Esophagus muscularis mucosa (tissue), 4 donors: Measurements from ENCODE around the gene RYR2. TPM values are rescaled to one million over a fixed set of nuclear protein-coding genes. Genes with fewer than 3 reads are reported as not detected.
A peak's percentile ranks its signal among the peaks of the same experiment; 100 is the strongest.

Experiments used
- DNase-seq: peaks from one replicate; pipeline ENCODE4 v3.0.0-alpha.2; 2017; ENCODE audit errors: extremely low spot score
- H3K27ac ChIP-seq, 4 donors: fragments of 200-600 bp; sonication (generic); replicated peaks in 1 of 4; 1 replicate in 3 of 4; 2 replicates in 1 of 4; pipeline ENCODE4 v1.5.1; 2016 to 2019; ENCODE audit warnings: mild to moderate bottlenecking in 1 of 4
- H3K27me3 ChIP-seq, 4 donors: fragments of 200-600 bp; sonication (generic); one replicate each; pipeline versions ENCODE4 v1.5.1 to v1.6.0; 2016 to 2019
- H3K36me3 ChIP-seq, 4 donors: fragments of 200-600 bp; sonication (generic); one replicate each; pipeline ENCODE4 v1.5.1; 2016 to 2019
- H3K4me1 ChIP-seq, 4 donors: fragments of 200-600 bp; sonication (generic); one replicate each; pipeline ENCODE4 v1.5.1; 2016 to 2019
- H3K4me3 ChIP-seq, 4 donors: fragments of 200-600 bp; sonication (generic); 1 replicate in 2 of 4; 2 replicates in 2 of 4; pipeline ENCODE4 v1.5.1; 2016 to 2019; ENCODE audit warnings: mild to moderate bottlenecking in 4 of 4, moderate library complexity in 1 of 4
- H3K9me3 ChIP-seq, 4 donors: fragments of 200-600 bp; sonication (generic); 1 replicate in 3 of 4; 2 replicates in 1 of 4; pipeline ENCODE4 v1.5.1; 2016 to 2019
- EP300 ChIP-seq: sonication (generic); formaldehyde crosslinking; IDR thresholded peaks from one replicate; pipeline ENCODE4 v1.6.1; 2017; ENCODE audit warnings: antibody characterized with exemption
- POLR2A ChIP-seq: fragments of 450-650 bp; IDR thresholded peaks from one replicate; pipeline ENCODE4 v1.6.1; 2017; ENCODE audit warnings: antibody characterized with exemption, moderate library complexity, mild to moderate bottlenecking, low read depth
- POLR2AphosphoS5 ChIP-seq, 2 donors: sonication (generic); formaldehyde crosslinking; IDR thresholded peaks; one replicate each; pipeline ENCODE4 v1.6.1; 2017; ENCODE audit warnings: antibody characterized with exemption in 2 of 2
- WGBS: methylation state at CpG from one replicate; pipeline ENCODE4 v1.1.5; 2018; 5-methylcytosine and 5-hydroxymethylcytosine counted together
- intact Hi-C: fragments of 100-400 bp; cut with DNase I; formaldehyde crosslinking; loops from one replicate; pipeline ENCODE4 v1.15.1; 2023
- total RNA-seq, 4 donors: library from RNA; depleted of rRNA; stranded (reverse); fragments of >200 nt; gene quantifications; one replicate each; pipeline versions ENCODE4 v1.1.0 to v1.2.1, GENCODE V29; 2016
- TF ChIP-seq, protein P1 (sequence below), 3 experiments: fragments of 200-600 bp in 2 of 3; fragments of 450-650 bp in 1 of 3; sonication (generic) in 2 of 3; IDR thresholded peaks; one replicate each; pipeline ENCODE4 v1.5.1; 2017 to 2019; ENCODE audit warnings: antibody characterized with exemption in 3 of 3, mild to moderate bottlenecking in 2 of 3, moderate library complexity in 1 of 3

The RYR2 gene
- total RNA-seq, 4 donors from 2014 or later, result 29.8 to 56.3 (median 38.9) TPM

DNA sequence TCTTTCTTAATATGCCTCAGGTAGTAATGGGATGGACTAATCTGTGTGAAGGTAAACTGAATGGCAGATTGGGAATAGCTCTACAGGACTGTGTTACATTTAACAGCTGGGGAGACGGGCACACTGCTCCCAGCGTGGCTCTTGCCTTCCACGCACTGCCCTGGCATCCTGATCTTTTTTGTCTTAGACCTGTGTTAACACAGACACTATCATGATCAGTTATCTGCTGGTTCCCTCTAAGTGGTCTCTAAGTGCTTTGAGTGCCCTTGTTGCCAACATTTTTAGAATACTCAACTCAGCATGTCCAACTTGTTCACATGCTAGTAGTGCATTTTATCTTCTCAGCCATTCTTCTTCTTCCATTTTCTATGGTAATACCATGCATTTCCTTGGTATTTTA is 208.1 kb downstream of the RYR2 start:
- no peak overlapping the region for H3K27ac ChIP-seq
- TF ChIP-seq EP300, result no peak
- TF ChIP-seq, protein P1, sequence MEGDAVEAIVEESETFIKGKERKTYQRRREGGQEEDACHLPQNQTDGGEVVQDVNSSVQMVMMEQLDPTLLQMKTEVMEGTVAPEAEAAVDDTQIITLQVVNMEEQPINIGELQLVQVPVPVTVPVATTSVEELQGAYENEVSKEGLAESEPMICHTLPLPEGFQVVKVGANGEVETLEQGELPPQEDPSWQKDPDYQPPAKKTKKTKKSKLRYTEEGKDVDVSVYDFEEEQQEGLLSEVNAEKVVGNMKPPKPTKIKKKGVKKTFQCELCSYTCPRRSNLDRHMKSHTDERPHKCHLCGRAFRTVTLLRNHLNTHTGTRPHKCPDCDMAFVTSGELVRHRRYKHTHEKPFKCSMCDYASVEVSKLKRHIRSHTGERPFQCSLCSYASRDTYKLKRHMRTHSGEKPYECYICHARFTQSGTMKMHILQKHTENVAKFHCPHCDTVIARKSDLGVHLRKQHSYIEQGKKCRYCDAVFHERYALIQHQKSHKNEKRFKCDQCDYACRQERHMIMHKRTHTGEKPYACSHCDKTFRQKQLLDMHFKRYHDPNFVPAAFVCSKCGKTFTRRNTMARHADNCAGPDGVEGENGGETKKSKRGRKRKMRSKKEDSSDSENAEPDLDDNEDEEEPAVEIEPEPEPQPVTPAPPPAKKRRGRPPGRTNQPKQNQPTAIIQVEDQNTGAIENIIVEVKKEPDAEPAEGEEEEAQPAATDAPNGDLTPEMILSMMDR (IDR thresholded peaks at IDR 0.05), result no peak
- no peak for TF ChIP-seq POLR2AphosphoS5 (IDR thresholded peaks at IDR 0.05)
- no peak for TF ChIP-seq POLR2A
- WGBS, result 83% methylated on average over 3 of the region's 3 CpGs
- no peaks in the 10 kb centered on the region for H3K27me3 ChIP-seq
- intact Hi-C loops, result no loop called here
- peaks cover 8 to 17% (median 14%) of the 10 kb centered on the region in 4 donors for H3K4me1 ChIP-seq
- H3K9me3 ChIP-seq, result no peaks in the 10 kb centered on the region
- DNase-seq, result no peak
- no peaks in the 10 kb centered on the region for H3K36me3 ChIP-seq
- no peak overlapping the region for H3K4me3 ChIP-seq

GRCh38 chr1:237255071-237255470 is 213.1 kb downstream of the RYR2 start:
- intact Hi-C loops, result no loop called here
- Histone ChIP-seq H3K27ac (no peak overlapping the region), H3K4me1 (peaks cover 29 to 36% (median 35%) of the 10 kb centered on the region in 4 donors), H3K36me3 (no peaks in the 10 kb centered on the region), H3K9me3 (no peaks in the 10 kb centered on the region), H3K27me3 (no peaks in the 10 kb centered on the region), H3K4me3 (no peak overlapping the region)
- WGBS, result 67% methylated on average over 1 of the region's 1 CpG
- no peak for DNase-seq
- TF ChIP-seq POLR2AphosphoS5 (IDR thresholded peaks at IDR 0.05) (no peak), EP300 (no peak), POLR2A (no peak)
- TF ChIP-seq, protein P1 (IDR thresholded peaks at IDR 0.05), result no peak

DNA sequence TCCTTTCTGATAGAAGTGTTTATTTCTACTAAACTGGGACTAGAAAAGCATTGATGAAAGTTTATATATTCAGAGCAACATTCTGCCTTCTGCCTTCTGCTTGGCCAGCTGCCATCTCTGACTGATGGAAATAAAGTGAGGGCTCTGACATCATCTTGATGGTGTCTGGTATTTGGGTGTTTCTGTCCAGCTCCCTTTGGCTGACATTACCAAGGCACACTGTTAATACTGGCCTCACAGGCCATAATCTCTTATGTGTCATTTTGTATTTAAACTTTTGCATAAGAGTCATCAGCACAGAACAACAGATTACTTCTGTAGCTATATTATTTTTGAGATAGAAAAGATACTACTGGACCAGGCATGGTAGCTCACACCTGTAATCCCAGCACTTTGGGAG is 216.9 kb downstream of the RYR2 start:
- Histone ChIP-seq H3K4me1 (peaks cover 28 to 58% (median 44%) of the 10 kb centered on the region in 4 donors), H3K9me3 (no peaks in the 10 kb centered on the region), H3K36me3 (no peaks in the 10 kb centered on the region), H3K27ac (peak overlapping the region; percentile 73 to 82 (median 77)), H3K4me3 (no peak overlapping the region), H3K27me3 (no peaks in the 10 kb centered on the region)
- intact Hi-C loops, result no loop called here
- TF ChIP-seq POLR2AphosphoS5 (IDR thresholded peaks at IDR 0.05), result peak; percentile 48 to 65
- TF ChIP-seq EP300, result no peak
- TF ChIP-seq POLR2A, result no peak
- TF ChIP-seq, protein P1 (IDR thresholded peaks at IDR 0.05), result no peak
- no peak for DNase-seq

GRCh38 chr1:237261198-237261597 is 219.2 kb downstream of the RYR2 start:
- no peak for TF ChIP-seq EP300
- no peak for TF ChIP-seq POLR2A
- TF ChIP-seq, protein P1 (IDR thresholded peaks at IDR 0.05), result no peak
- TF ChIP-seq POLR2AphosphoS5 (IDR thresholded peaks at IDR 0.05), result no peak
- no peak for DNase-seq
- H3K27me3 ChIP-seq, result no peaks in the 10 kb centered on the region
- peaks cover 28 to 51% (median 41%) of the 10 kb centered on the region in 4 donors for H3K4me1 ChIP-seq
- no peaks in the 10 kb centered on the region for H3K9me3 ChIP-seq
- peak overlapping the region in 3 of 4 donors; percentile 44 to 77 (median 73) for H3K27ac ChIP-seq
- no peaks in the 10 kb centered on the region for H3K36me3 ChIP-seq
- H3K4me3 ChIP-seq, result no peak overlapping the region
- 90% methylated on average over 4 of the region's 4 CpGs for WGBS
- intact Hi-C loops, result no loop called here

DNA sequence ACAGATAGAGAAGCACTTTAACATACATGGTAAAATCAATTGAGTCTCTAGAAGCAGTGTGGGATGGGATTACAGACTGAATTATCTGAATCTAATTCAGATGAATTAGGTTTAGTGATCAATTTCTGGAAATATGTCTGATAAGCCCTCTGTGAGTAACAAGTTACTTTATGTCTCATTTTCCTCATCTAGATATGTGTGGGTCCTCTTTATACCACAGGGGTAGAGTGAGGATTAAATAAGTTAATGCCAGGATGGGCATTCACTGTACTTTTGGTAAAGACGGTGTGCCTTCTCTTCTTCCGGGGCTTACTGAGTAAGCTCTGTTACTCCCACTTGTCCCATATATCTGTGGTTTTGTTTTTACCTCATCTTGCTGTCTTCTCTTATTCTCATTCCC is 225.8 kb downstream of the RYR2 start:
- intact Hi-C loops, result no loop called here
- DNase-seq, result no peak
- Histone ChIP-seq H3K27me3 (no peaks in the 10 kb centered on the region), H3K4me1 (peaks cover 0 to 36% (median 25%) of the 10 kb centered on the region in 4 donors), H3K27ac (no peak overlapping the region), H3K9me3 (no peaks in the 10 kb centered on the region), H3K36me3 (peaks cover 0 to 12% (median 0%) of the 10 kb centered on the region in 4 donors), H3K4me3 (no peak overlapping the region)
- WGBS, result 87% methylated on average over 2 of the region's 2 CpGs
- TF ChIP-seq, protein P1 (IDR thresholded peaks at IDR 0.05), result no peak
- TF ChIP-seq EP300 (no peak), POLR2AphosphoS5 (IDR thresholded peaks at IDR 0.05) (no peak), POLR2A (no peak)
